Left ventricle myocardium inferior (tissue), 1 donor: ENCODE data around the gene CD247. TPM values are rescaled to one million over a fixed set of nuclear protein-coding genes. Genes with fewer than 3 reads are reported as not detected.

Experiments
- DNase-seq: peaks from one replicate; pipeline ENCODE4 v3.0.0-alpha.2; 2020
- H3K27ac ChIP-seq: fragments of 200-600 bp; replicated peaks from 2 replicates; pipeline ENCODE4 v1.8.0; 2021
- H3K27me3 ChIP-seq: fragments of 200-600 bp; 2 replicates; pipeline ENCODE4 v1.8.0; 2021; ENCODE audit warnings: low read depth
- H3K36me3 ChIP-seq: fragments of 200-600 bp; 2 replicates; pipeline ENCODE4 v1.8.0; 2021
- H3K4me1 ChIP-seq: fragments of 200-600 bp; 2 replicates; pipeline ENCODE4 v1.8.0; 2021
- H3K4me3 ChIP-seq: fragments of 200-600 bp; 2 replicates; pipeline ENCODE4 v1.8.0; 2021; ENCODE audit warnings: mild to moderate bottlenecking, moderate library complexity
- H3K9me3 ChIP-seq: fragments of 200-600 bp; replicated peaks from 2 replicates; pipeline ENCODE4 v1.8.0; 2021
- intact Hi-C: fragments of 100-400 bp; cut with micrococcal nuclease; formaldehyde crosslinking; loops from one replicate; pipeline ENCODE4 v1.11.0; 2022
- total RNA-seq: library from RNA; stranded (reverse); fragmentation: NEBNext Ultra II Directional; extraction: Animal tissue kit (Norgen Biotek cat#: 25700); gene quantifications from one replicate; pipeline ENCODE4 v1.2.1, GENCODE V29; 2021
- TF ChIP-seq, protein P1 (sequence below): fragments of 200-600 bp; IDR thresholded peaks from 2 replicates; pipeline ENCODE4 v1.8.0; 2021; ENCODE audit warnings: antibody characterized with exemption, mild to moderate bottlenecking, borderline replicate concordance
- donor health status: DM: no; HTN: yes; CAD: no; lungs with severe emphysema.

The CD247 gene
- total RNA-seq, 1 donor from 2014 or later: 0.82 TPM

DNA sequence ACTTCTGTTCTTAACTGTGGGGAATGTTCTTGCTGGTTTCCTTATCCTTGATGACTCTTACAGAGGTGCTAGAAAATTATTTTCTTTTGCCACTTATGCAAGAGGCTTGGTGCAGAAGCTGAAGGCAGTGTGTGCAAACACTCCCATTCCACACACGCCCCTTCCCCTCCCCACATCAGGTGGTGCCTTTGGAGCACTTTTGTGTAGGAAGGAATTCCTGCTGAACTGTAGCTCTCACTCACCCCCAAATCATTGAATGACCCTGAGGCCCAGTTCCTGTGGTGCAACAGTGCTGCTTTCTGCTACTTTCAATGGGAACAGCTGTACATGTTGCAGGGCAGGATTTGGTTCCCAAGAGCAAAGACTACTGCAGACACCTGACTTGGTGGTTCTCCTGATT lies 101.8 kb downstream of the CD247 start:
- intact Hi-C loops: no loop called here
- H3K9me3 ChIP-seq: no peaks in the 10 kb centered on the region
- TF ChIP-seq, protein P1, sequence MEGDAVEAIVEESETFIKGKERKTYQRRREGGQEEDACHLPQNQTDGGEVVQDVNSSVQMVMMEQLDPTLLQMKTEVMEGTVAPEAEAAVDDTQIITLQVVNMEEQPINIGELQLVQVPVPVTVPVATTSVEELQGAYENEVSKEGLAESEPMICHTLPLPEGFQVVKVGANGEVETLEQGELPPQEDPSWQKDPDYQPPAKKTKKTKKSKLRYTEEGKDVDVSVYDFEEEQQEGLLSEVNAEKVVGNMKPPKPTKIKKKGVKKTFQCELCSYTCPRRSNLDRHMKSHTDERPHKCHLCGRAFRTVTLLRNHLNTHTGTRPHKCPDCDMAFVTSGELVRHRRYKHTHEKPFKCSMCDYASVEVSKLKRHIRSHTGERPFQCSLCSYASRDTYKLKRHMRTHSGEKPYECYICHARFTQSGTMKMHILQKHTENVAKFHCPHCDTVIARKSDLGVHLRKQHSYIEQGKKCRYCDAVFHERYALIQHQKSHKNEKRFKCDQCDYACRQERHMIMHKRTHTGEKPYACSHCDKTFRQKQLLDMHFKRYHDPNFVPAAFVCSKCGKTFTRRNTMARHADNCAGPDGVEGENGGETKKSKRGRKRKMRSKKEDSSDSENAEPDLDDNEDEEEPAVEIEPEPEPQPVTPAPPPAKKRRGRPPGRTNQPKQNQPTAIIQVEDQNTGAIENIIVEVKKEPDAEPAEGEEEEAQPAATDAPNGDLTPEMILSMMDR: no peak
- H3K4me1 ChIP-seq: peaks cover 6% of the 10 kb centered on the region
- H3K27me3 ChIP-seq: no peaks in the 10 kb centered on the region
- peaks cover 55% of the 10 kb centered on the region for H3K36me3 ChIP-seq
- no peak overlapping the region for H3K4me3 ChIP-seq
- H3K27ac ChIP-seq: no peak overlapping the region
- DNase-seq: no peak

DNA sequence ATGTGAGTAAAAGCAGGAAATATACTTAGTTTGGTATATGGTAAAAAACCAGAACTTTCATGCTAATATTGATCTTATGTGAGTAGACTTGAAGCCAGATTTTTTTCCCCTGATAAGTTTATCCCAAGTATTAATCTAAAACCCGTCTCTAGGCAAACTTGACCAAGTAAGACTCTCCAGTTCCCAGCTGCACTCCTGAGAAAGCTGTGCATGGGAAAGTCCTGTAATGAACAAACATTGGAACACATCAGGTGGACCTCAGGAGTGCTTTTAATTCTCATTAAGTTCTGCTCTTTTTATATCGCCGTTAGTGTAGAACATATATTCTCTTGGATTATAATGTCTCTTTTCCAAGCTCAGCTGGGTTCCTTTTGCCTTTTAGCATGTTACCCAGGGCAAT lies 105.0 kb downstream of the CD247 start:
- DNase-seq: no peak
- Histone ChIP-seq H3K27me3 (no peaks in the 10 kb centered on the region), H3K27ac (no peak overlapping the region), H3K4me3 (no peak overlapping the region), H3K4me1 (peaks cover 3% of the 10 kb centered on the region), H3K9me3 (no peaks in the 10 kb centered on the region), H3K36me3 (peaks cover 71% of the 10 kb centered on the region)
- intact Hi-C loops: no loop called here
- TF ChIP-seq, protein P1: no peak

DNA sequence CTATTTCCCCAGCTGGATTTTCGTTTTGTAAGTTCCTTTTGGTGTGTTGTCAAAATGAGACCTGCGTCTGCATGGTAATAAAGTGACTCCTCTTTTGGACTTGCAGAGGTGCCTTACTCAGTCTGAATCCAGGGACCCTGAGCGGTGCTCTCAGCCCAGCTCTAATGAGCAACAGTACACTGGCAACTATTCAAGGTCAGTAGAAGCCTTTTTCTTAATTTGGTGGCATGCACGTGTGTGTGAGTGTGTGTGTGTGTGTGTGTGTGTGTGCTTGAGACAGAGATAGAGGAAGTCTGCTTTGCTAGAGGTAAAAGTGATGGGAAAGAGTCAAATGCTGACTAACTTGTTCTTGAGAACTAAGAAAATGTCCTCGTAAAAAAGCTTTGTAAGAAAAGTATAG lies 105.4 kb downstream of the CD247 start:
- no peaks in the 10 kb centered on the region for H3K9me3 ChIP-seq
- peaks cover 75% of the 10 kb centered on the region for H3K36me3 ChIP-seq
- H3K27me3 ChIP-seq: no peaks in the 10 kb centered on the region
- H3K27ac ChIP-seq: no peak overlapping the region
- no peak for DNase-seq
- H3K4me3 ChIP-seq: no peak overlapping the region
- H3K4me1 ChIP-seq: no peaks in the 10 kb centered on the region
- intact Hi-C loops: no loop called here
- TF ChIP-seq, protein P1: no peak

DNA sequence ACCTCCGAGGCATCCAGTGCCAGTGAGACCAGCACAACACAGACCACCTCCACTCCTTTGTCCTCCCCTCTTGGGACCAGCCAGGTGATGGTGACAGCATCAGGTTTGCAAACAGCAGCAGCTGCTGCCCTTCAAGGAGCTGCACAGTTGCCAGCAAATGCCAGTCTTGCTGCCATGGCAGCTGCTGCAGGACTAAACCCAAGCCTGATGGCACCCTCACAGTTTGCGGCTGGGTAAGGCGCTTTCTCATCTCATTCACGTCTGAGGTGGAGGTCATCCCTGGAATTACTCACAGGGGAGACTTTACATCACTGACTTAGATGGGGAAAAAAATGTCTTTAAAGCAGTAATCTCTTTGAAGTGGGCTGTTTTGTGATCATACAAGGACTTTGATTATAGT lies 106.3 kb downstream of the CD247 start:
- H3K27ac ChIP-seq: no peak overlapping the region
- DNase-seq: no peak
- H3K4me1 ChIP-seq: no peaks in the 10 kb centered on the region
- H3K4me3 ChIP-seq: no peak overlapping the region
- H3K36me3 ChIP-seq: peaks cover 79% of the 10 kb centered on the region
- TF ChIP-seq, protein P1: no peak
- intact Hi-C loops: no loop called here
- no peaks in the 10 kb centered on the region for H3K9me3 ChIP-seq
- no peaks in the 10 kb centered on the region for H3K27me3 ChIP-seq

DNA sequence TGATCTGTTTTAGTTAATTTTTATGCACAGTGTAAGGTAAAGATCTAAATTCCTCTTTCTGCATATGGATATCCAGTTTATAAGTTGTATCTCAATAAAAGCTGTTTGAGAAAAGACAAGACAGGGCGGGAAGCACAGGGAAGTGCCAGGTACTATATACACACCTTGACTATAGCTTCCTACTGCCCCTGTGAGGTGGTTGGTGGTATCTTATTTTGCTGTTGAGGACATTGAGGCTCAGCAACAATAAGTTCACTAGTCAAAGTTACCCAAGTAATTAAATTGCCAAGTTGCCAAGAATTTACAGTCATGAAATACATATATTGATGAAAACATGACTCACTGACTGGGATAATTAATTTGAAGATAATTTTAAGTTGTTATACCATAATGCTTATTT lies 109.1 kb downstream of the CD247 start:
- peaks cover 64% of the 10 kb centered on the region for H3K36me3 ChIP-seq
- no peaks in the 10 kb centered on the region for H3K27me3 ChIP-seq
- no peak overlapping the region for H3K4me3 ChIP-seq
- H3K27ac ChIP-seq: no peak overlapping the region
- DNase-seq: no peak
- no peaks in the 10 kb centered on the region for H3K4me1 ChIP-seq
- intact Hi-C loops: no loop called here
- TF ChIP-seq, protein P1: no peak
- H3K9me3 ChIP-seq: no peaks in the 10 kb centered on the region

DNA sequence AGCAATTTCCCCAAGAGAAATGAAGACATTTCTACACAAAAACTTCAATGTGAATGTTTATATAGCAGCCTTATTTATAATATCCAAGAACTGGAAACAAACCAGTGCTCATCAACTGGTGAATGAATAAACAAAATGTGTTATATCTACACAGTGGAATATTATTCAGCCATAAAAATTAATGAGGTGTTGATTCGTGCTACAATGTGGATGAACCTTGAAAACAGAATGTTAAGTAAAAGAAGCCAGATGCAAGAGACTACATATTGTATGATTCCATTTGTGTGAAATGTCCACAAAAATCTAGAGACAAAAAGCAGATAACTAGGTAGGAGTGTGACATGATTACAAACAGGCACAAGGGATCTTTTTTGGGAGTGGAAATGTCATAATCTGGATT lies 110.0 kb downstream of the CD247 start:
- no peak overlapping the region for H3K4me3 ChIP-seq
- TF ChIP-seq, protein P1: no peak
- no peak overlapping the region for H3K27ac ChIP-seq
- H3K27me3 ChIP-seq: no peaks in the 10 kb centered on the region
- no peaks in the 10 kb centered on the region for H3K9me3 ChIP-seq
- intact Hi-C loops: no loop called here
- DNase-seq: no peak
- H3K4me1 ChIP-seq: no peaks in the 10 kb centered on the region
- peaks cover 58% of the 10 kb centered on the region for H3K36me3 ChIP-seq
